GM12873 (cell line): ENCODE data around the gene PPP1R26.

ENCODE experiments used
- CTCF ChIP-seq: IDR thresholded peaks from 2 replicates; pipeline ENCODE4 v1.5.1; 2012; ENCODE audit warnings: low read depth, mild to moderate bottlenecking, moderate library complexity, low read length, control low read depth; ENCODE audit not compliant: insufficient read depth; ENCODE audit errors: missing control alignments

The PPP1R26 gene

GRCh38 chr9:135484460-135485277 is 5.1 kb downstream of the PPP1R26 start:
- no peak for TF ChIP-seq CTCF

GRCh38 chr9:135485385-135485784 is 5.8 kb downstream of the PPP1R26 start:
- TF ChIP-seq CTCF, result no peak

GRCh38 chr9:135485832-135486231 is 6.2 kb downstream of the PPP1R26 start:
- TF ChIP-seq CTCF, result no peak

- no peak for TF ChIP-seq CTCF
These were observed 6.9 kb downstream of the PPP1R26 start for GRCh38 chr9:135486267-135487065.

GRCh38 chr9:135487281-135488012 is 7.9 kb downstream of the PPP1R26 start:
- TF ChIP-seq CTCF, result no peak

- no peak for TF ChIP-seq CTCF
These were observed 8.4 kb downstream of the PPP1R26 start for GRCh38 chr9:135488013-135488330.

GRCh38 chr9:135488527-135488926 is 8.9 kb downstream of the PPP1R26 start:
- TF ChIP-seq CTCF, result no peak
